Suprapubic skin (tissue), 4 donors: ENCODE results near the gene HCFC1. TPM values are rescaled to one million over a fixed set of nuclear protein-coding genes. Genes with fewer than 3 reads are reported as not detected.

Experiments used
- DNase-seq, 2 donors: peaks; one replicate each; pipeline ENCODE4 v3.0.0-alpha.2; 2019; ENCODE audit warnings: low spot score in 2 of 2
- H3K27ac ChIP-seq: fragments of 200-600 bp; sonication (generic); one replicate; pipeline ENCODE4 v1.5.1; 2019
- H3K27me3 ChIP-seq: fragments of 200-600 bp; sonication (generic); one replicate; pipeline ENCODE4 v1.5.1; 2019
- H3K36me3 ChIP-seq: fragments of 200-600 bp; sonication (generic); one replicate; pipeline ENCODE4 v1.5.1; 2019
- H3K4me1 ChIP-seq: fragments of 200-600 bp; sonication (generic); one replicate; pipeline ENCODE4 v1.5.1; 2019
- H3K4me3 ChIP-seq: fragments of 200-600 bp; sonication (generic); one replicate; pipeline ENCODE4 v1.5.1; 2019; ENCODE audit warnings: mild to moderate bottlenecking
- H3K9me3 ChIP-seq: fragments of 200-600 bp; sonication (generic); one replicate; pipeline ENCODE4 v1.5.1; 2019
- EP300 ChIP-seq: sonication (generic); formaldehyde crosslinking; IDR thresholded peaks from one replicate; pipeline ENCODE4 v1.6.1; 2017; ENCODE audit warnings: antibody characterized with exemption
- POLR2A ChIP-seq, 2 donors: fragments of 450-650 bp; IDR thresholded peaks; one replicate each; pipeline ENCODE4 v1.6.1; 2017; ENCODE audit warnings: antibody characterized with exemption in 2 of 2, mild to moderate bottlenecking in 2 of 2, moderate library complexity in 2 of 2
- POLR2AphosphoS5 ChIP-seq, 3 donors: sonication (generic); formaldehyde crosslinking; IDR thresholded peaks; one replicate each; pipeline ENCODE4 v1.6.1; 2017; ENCODE audit warnings: antibody characterized with exemption in 3 of 3
- whole genome bisulfite sequencing: methylation state at CpG from one replicate; pipeline ENCODE4 v1.1.5; 2018; 5-methylcytosine and 5-hydroxymethylcytosine counted together
- total RNA-seq, 4 donors: library from RNA; depleted of rRNA; stranded (reverse); fragments of >200 nt; gene quantifications; one replicate each; pipeline ENCODE4 v1.1.0, GENCODE V29; 2016
- TF ChIP-seq, protein P1 (sequence below), 2 donors: fragments of 200-600 bp in 1 of 2; fragments of 450-650 bp in 1 of 2; sonication (generic) in 1 of 2; IDR thresholded peaks; one replicate each; pipeline ENCODE4 v1.5.1; 2016 to 2019; ENCODE audit warnings: antibody characterized with exemption in 2 of 2, mild to moderate bottlenecking in 1 of 2, moderate library complexity in 1 of 2

Gene HCFC1
- total RNA-seq, 4 donors from 2014 or later, result 51.9 to 72.2 (median 55.3) TPM

DNA sequence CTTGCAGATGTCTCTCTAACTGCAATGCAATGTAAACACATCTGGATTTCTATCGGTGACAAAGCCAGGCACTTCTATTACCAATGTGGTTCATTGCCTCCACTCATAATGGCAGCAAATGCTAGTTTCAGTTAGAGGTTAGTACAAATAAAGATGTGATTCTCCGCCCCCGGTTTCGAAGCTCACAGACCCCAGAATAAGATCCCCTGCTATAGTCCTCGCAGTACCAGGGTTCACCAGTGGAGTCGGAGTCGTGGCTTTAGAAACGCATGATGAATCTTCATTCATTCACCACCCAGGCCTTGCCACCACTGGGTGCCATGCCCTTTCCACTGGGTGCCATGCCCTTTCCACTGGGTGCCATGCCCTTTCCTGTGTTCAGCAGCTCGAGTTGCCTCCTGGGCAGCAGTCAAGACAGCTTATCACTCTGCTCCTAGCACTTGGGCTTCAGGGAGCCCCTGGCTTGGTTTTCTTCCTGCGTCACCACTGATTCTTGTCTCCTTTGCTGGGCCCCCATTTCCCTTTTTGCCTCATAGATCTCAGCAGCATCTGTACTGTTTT is 33.3 kb downstream of the HCFC1 start:
- WGBS, result 85% methylated on average over 10 of the region's 10 CpGs
- Histone ChIP-seq H3K9me3 (no peaks in the 10 kb centered on the region), H3K36me3 (no peaks in the 10 kb centered on the region), H3K27ac (no peak overlapping the region), H3K4me1 (peaks cover 13% of the 10 kb centered on the region), H3K27me3 (no peaks in the 10 kb centered on the region), H3K4me3 (no peak overlapping the region)
- DNase-seq, result no peak
- TF ChIP-seq EP300 (no peak), POLR2AphosphoS5 (IDR thresholded peaks at IDR 0.05) (no peak), POLR2A (IDR thresholded peaks at IDR 0.05) (no peak)
- TF ChIP-seq, protein P1, sequence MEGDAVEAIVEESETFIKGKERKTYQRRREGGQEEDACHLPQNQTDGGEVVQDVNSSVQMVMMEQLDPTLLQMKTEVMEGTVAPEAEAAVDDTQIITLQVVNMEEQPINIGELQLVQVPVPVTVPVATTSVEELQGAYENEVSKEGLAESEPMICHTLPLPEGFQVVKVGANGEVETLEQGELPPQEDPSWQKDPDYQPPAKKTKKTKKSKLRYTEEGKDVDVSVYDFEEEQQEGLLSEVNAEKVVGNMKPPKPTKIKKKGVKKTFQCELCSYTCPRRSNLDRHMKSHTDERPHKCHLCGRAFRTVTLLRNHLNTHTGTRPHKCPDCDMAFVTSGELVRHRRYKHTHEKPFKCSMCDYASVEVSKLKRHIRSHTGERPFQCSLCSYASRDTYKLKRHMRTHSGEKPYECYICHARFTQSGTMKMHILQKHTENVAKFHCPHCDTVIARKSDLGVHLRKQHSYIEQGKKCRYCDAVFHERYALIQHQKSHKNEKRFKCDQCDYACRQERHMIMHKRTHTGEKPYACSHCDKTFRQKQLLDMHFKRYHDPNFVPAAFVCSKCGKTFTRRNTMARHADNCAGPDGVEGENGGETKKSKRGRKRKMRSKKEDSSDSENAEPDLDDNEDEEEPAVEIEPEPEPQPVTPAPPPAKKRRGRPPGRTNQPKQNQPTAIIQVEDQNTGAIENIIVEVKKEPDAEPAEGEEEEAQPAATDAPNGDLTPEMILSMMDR (IDR thresholded peaks at IDR 0.05), result no peak

DNA sequence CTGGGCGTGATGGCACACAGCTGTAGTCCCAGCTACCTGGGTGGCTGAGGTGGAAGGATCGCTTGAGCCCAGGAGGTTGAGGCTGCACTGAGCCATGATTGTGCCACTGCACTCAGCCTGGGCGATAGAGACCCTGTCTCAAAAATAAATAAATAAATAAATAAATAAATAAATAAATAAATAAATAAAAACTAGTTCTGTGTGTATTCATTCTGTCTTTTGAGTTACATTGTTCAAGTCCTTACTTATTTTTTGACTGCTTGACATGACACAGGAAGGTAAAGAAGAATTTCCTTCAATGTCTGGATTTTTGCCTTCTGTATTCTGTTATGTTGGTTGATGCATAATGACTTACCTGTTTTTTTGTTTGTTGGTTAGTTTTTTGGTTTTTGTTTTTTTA is 34.6 kb downstream of the HCFC1 start:
- H3K27ac ChIP-seq, result no peak overlapping the region
- H3K36me3 ChIP-seq, result no peaks in the 10 kb centered on the region
- no peaks in the 10 kb centered on the region for H3K9me3 ChIP-seq
- DNase-seq, result no peak
- no peaks in the 10 kb centered on the region for H3K27me3 ChIP-seq
- no peak overlapping the region for H3K4me3 ChIP-seq
- no peak for TF ChIP-seq POLR2AphosphoS5 (IDR thresholded peaks at IDR 0.05)
- no peak for TF ChIP-seq EP300
- TF ChIP-seq, protein P1 (IDR thresholded peaks at IDR 0.05), result no peak
- TF ChIP-seq POLR2A (IDR thresholded peaks at IDR 0.05), result no peak
- peaks cover 13% of the 10 kb centered on the region for H3K4me1 ChIP-seq
- WGBS, result 88% methylated on average over 3 of the region's 3 CpGs

DNA sequence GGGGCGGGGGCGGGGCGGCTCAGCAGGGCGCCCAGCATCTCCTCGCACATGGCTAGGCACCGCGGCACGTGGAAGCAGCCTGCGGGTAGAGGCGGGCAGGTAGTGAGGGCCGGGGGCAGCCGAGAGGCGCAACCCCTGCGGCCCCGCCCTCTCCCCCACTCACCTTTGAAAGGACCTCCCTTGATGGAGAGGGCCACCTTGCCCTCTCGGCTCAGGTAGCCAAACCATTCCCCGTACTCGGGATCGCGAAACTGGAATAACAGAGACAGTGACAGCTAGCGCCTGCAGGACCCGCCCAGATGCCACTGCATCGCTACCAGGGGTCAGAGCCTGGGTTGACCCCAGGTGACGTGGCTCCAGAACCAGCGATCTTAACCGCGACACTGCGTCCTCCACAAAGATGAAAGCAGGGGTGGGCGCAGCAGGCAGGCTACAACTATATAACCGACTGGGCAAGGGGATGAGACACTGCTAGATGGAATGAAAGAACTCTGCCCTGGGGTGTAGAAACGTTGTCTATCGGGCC is 36.2 kb downstream of the HCFC1 start:
- TF ChIP-seq, protein P1 (IDR thresholded peaks at IDR 0.05), result no peak
- TF ChIP-seq EP300 (no peak), POLR2AphosphoS5 (IDR thresholded peaks at IDR 0.05) (no peak), POLR2A (IDR thresholded peaks at IDR 0.05) (no peak)
- 40% methylated on average over 1 of the region's 32 CpGs for WGBS
- peaks cover 16% of the 10 kb centered on the region for H3K36me3 ChIP-seq
- no peaks in the 10 kb centered on the region for H3K9me3 ChIP-seq
- no peaks in the 10 kb centered on the region for H3K27me3 ChIP-seq
- no peak overlapping the region for H3K27ac ChIP-seq
- DNase-seq, result peak in 1 of 2 donors; percentile 68
- peak overlapping the region; percentile 72 for H3K4me3 ChIP-seq
- H3K4me1 ChIP-seq, result peaks cover 13% of the 10 kb centered on the region

DNA sequence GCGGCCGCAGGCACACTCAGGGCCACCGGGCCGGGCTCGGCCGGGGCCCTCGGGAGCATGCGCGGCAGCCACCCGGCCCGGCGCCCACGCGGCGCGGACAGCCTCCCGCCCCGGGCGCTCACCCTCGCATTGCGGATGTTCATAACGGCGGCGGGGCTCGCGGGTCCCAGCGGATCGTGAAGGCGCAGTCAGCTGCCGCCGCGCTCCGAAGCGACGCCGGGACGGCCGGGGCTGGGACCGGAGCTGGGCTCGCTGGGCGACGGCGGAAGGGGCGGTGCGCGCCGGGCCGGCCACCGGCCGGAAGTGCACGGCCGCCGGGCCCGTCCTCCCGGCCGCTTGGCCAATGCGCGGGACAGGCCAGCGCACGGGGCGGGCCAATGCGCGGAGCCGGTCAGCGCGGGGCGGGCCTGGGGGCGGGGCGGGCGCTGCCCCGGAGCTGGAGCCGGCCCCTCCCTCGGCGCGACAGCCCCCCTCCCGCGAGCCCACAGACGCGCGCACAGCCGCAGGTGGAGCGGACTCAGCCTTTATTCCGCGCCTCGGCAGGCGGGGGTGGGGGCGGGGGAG is 36.8 kb downstream of the HCFC1 start, which contains the start of gene NAA10:
Gene NAA10, minus strand, starts transcription at position 276 of the 564 bp plus-strand sequence. Its CDS starts 133 bp downstream, at position 143.
- Histone ChIP-seq H3K9me3 (no peaks in the 10 kb centered on the region), H3K27me3 (no peaks in the 10 kb centered on the region), H3K36me3 (peaks cover 18% of the 10 kb centered on the region), H3K27ac (peak within 1 kb of the TSS; percentile 71), H3K4me1 (peaks cover 13% of the 10 kb centered on the region), H3K4me3 (peak within 1 kb of the TSS; percentile 72)
- DNase-seq, result peak in 1 of 2 donors; percentile 72
- TF ChIP-seq POLR2A (IDR thresholded peaks at IDR 0.05), result no peak
- TF ChIP-seq, protein P1 (IDR thresholded peaks at IDR 0.05), result no peak
- TF ChIP-seq POLR2AphosphoS5 (IDR thresholded peaks at IDR 0.05), result no peak
- TF ChIP-seq EP300, result no peak
- WGBS, result 20% methylated on average over 14 of the region's 87 CpGs

DNA sequence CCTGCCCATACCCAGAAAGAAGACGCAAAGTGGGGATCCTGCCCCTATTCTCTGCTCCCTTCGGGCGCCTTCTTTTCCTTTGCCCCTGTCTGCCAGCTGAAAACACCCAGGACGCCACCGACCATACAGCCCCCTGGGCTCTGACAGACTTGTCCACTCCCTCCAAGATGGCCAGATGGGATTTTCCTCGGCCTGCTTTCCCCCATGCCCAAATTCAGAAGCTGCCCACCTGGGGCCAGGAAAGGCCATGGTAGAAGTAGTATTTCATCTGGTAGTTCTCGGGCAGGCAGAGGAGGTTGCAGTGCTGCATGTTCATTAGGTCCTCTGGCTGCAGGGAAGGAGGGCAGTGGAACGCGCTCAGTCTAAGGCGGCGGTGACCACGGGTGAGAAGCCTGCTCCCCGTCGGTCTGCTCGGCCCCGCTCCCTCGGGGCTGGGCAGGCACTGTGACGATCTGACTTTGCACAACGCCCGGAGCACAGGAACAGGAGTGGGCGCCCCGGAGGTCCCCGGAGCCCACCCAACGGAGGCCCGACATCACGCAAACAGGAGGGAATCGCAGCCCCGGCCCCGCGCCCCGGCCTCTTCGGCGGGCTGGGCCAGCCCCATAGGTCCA is 37.4 kb downstream of the HCFC1 start:
- peaks cover 18% of the 10 kb centered on the region for H3K36me3 ChIP-seq
- H3K4me1 ChIP-seq, result peaks cover 18% of the 10 kb centered on the region
- WGBS, result 39% methylated on average over 16 of the region's 33 CpGs
- H3K4me3 ChIP-seq, result peak overlapping the region; percentile 72
- H3K9me3 ChIP-seq, result no peaks in the 10 kb centered on the region
- DNase-seq, result no peak
- no peaks in the 10 kb centered on the region for H3K27me3 ChIP-seq
- no peak for TF ChIP-seq EP300
- no peak for TF ChIP-seq POLR2AphosphoS5 (IDR thresholded peaks at IDR 0.05)
- TF ChIP-seq, protein P1 (IDR thresholded peaks at IDR 0.05), result no peak
- no peak for TF ChIP-seq POLR2A (IDR thresholded peaks at IDR 0.05)
- peak overlapping the region; percentile 71 for H3K27ac ChIP-seq
